ENCODE data around the gene FRMD7.

The FRMD7 gene

DNA sequence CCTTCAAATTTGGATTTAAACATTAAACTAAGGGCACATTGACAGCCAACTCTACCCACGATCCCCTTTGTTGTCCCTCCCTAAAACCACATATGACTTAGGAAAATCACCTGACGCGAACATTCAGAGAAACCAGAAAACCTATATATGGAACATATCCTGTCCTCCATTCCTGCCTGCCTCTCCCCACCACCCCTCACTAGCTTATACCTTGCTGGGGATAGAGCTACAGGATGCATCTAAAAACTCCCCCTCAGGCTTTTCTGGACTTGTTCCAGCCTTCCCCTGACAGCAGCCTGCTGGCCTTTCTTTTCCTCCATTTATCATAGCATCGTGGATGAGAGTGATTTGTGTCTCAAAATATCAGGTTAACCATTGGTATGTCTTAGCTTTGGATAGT is 96.0 kb downstream of the FRMD7 start:
- DNase-seq (ENCODE audit: low spot score): no peak

DNA sequence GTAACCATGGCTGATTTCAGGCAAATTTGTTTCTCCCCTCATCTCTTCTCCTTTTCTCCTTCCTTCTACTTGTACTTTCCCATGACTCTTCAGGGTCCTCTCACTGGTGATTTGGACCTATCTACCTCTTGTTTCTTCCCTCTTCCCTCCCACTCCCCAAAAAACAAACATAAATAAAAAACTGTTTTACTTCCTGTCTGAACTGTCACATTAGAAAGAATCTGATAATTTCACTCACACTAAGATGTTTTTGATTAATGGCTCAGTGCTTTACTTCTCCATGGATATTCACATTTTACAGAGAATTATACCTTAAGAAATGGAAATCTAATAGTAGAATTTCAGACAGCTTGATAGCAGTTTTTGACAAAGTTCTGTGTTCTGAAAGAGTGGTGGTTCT is 97.6 kb downstream of the FRMD7 start:
- no peak for DNase-seq (ENCODE audit: low spot score)

All from D341Med (cell line).